Retinal pigment epithelial cell (primary cell): ENCODE results near the gene NPY2R.

ENCODE experiments used
- DNase-seq: peaks from one replicate; pipeline ENCODE4 v3.0.0-alpha.2; 2010; ENCODE audit warnings: low read depth
- H3K4me3 ChIP-seq: 2 replicates; pipeline ENCODE4 v1.5.1; 2011; ENCODE audit warnings: mild to moderate bottlenecking, low read length, control low read depth, moderate library complexity
- CTCF ChIP-seq: conservative IDR thresholded peaks from 2 replicates; pipeline ENCODE4 v1.5.1; 2011; ENCODE audit warnings: low read depth, low read length, control low read depth, inconsistent platforms

NPY2R gene

GRCh38 chr4:155227131-155227530 is 18.7 kb downstream of the NPY2R start:
- TF ChIP-seq CTCF: no peak

GRCh38 chr4:155228713-155229112 is 20.3 kb downstream of the NPY2R start:
- DNase-seq: no peak
- TF ChIP-seq CTCF: no peak
- no peak overlapping the region for H3K4me3 ChIP-seq

More at GRCh38 chr4:155227131-155227530, 18.7 kb downstream of the NPY2R start:
- DNase-seq: no peak
- no peak overlapping the region for H3K4me3 ChIP-seq

- H3K4me3 ChIP-seq: no peak overlapping the region
- no peak for TF ChIP-seq CTCF
- DNase-seq: no peak
Observed at GRCh38 chr4:155232432-155232831, 24.0 kb downstream of the NPY2R start.

GRCh38 chr4:155234206-155234605 is 25.8 kb downstream of the NPY2R start:
- no peak overlapping the region for H3K4me3 ChIP-seq
- DNase-seq: no peak
- TF ChIP-seq CTCF: no peak

GRCh38 chr4:155237567-155237966 is 29.1 kb downstream of the NPY2R start:
- TF ChIP-seq CTCF: no peak
- no peak overlapping the region for H3K4me3 ChIP-seq
- DNase-seq: no peak

GRCh38 chr4:155241225-155241624 is 32.8 kb downstream of the NPY2R start:
- no peak overlapping the region for H3K4me3 ChIP-seq
- DNase-seq: no peak
- TF ChIP-seq CTCF: no peak

GRCh38 chr4:155241664-155242063 is 33.2 kb downstream of the NPY2R start:
- DNase-seq: no peak
- no peak overlapping the region for H3K4me3 ChIP-seq
- TF ChIP-seq CTCF: no peak
